IPS-20b (cell line): ENCODE measurements around the gene SVIL.
"Not testable (repeated sequence)": the region's sequence is repeated elsewhere in the genome, so short reads cannot be mapped to it uniquely, and the experiment has no call there.

Source experiments
- H3K27ac ChIP-seq: one replicate; pipeline ENCODE4 v1.5.1; 2013; ENCODE audit warnings: low read length
- H3K27me3 ChIP-seq: 2 replicates; pipeline ENCODE4 v1.6.1; 2013; ENCODE audit warnings: mild to moderate bottlenecking, low read length, inconsistent platforms; ENCODE audit not compliant: insufficient read depth
- H3K36me3 ChIP-seq: 2 replicates; pipeline ENCODE4 v1.6.1; 2013; ENCODE audit warnings: low read depth, mild to moderate bottlenecking, inconsistent platforms, low read length, moderate library complexity; ENCODE audit not compliant: insufficient read depth
- H3K4me1 ChIP-seq: 2 replicates; pipeline ENCODE4 v1.6.1; 2013; ENCODE audit warnings: mild to moderate bottlenecking, control low read depth, inconsistent platforms, low read length, moderate library complexity; ENCODE audit not compliant: insufficient read depth
- H3K4me3 ChIP-seq: 2 replicates; pipeline ENCODE4 v1.5.1; 2013; ENCODE audit warnings: mild to moderate bottlenecking, low read length, inconsistent platforms
- H3K9ac ChIP-seq: 2 replicates; pipeline ENCODE4 v1.6.1; 2013; ENCODE audit warnings: low read depth, mild to moderate bottlenecking, inconsistent platforms, low read length, moderate library complexity
- H3K9me3 ChIP-seq: 2 replicates; pipeline ENCODE4 v1.6.1; 2013; ENCODE audit warnings: mild to moderate bottlenecking, low read depth, low read length, inconsistent platforms; ENCODE audit not compliant: insufficient read depth

SVIL gene

GRCh38 chr10:29502351-29502750 is 132.4 kb downstream of the SVIL start:
- Histone ChIP-seq H3K27me3 (no peaks in the 10 kb centered on the region), H3K9me3 (no peaks in the 10 kb centered on the region), H3K9ac (no peak overlapping the region), H3K27ac (no peak overlapping the region), H3K4me1 (no peaks in the 10 kb centered on the region), H3K36me3 (no peaks in the 10 kb centered on the region), H3K4me3 (no peak overlapping the region)

- Histone ChIP-seq H3K4me3 (no peak overlapping the region), H3K9me3 (no peaks in the 10 kb centered on the region), H3K36me3 (no peaks in the 10 kb centered on the region), H3K9ac (no peak overlapping the region), H3K4me1 (no peaks in the 10 kb centered on the region; the same call in 1 of the 2 replicates), H3K27ac (no peak overlapping the region), H3K27me3 (no peaks in the 10 kb centered on the region)
These were observed 133.1 kb downstream of the SVIL start for GRCh38 chr10:29501692-29502091.

DNA sequence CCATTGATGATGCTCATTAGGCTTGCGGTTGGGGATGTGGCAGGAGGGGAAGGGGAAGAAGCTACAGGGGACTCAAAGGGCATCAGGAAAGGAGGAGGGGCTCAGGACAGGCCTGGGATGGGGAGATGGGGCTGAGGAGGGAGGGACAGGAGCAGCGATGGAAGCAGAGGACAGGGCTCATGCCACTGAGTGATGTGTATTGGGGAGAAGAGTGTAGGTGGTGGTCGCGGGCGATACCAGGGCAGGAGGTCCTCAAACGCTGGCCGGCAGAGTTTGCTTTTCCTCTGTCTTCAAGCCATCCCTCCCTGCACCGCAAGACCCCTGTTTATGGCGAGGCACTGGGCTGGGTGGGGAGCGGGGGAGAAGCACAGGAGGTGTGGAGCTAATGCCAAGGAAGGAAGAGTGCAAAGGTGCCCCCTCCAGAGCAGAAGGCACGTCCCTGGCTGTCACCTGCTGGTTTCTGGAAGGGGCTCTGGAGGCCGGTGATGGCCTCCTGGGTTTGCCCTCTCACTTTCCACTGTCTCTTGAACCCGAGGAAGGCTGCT is 134.7 kb downstream of the SVIL start:
- Histone ChIP-seq H3K9me3 (no peaks in the 10 kb centered on the region), H3K4me1 (no peaks in the 10 kb centered on the region; the same call in 1 of the 2 replicates), H3K4me3 (no peak overlapping the region), H3K27ac (no peak overlapping the region), H3K36me3 (no peaks in the 10 kb centered on the region), H3K27me3 (no peaks in the 10 kb centered on the region), H3K9ac (no peak overlapping the region)

- H3K27ac ChIP-seq: no peak overlapping the region
These were observed 138.2 kb downstream of the SVIL start for GRCh38 chr10:29496341-29497162.

GRCh38 chr10:29495366-29495765 is 139.4 kb downstream of the SVIL start:
- H3K36me3 ChIP-seq: peaks cover 13% of the 10 kb centered on the region; the same call in 1 of the 2 replicates
- no peak overlapping the region for H3K27ac ChIP-seq
- H3K9ac ChIP-seq: no peak overlapping the region
- no peaks in the 10 kb centered on the region; the same call in 1 of the 2 replicates for H3K4me1 ChIP-seq
- no peaks in the 10 kb centered on the region for H3K27me3 ChIP-seq
- no peaks in the 10 kb centered on the region for H3K9me3 ChIP-seq
- H3K4me3 ChIP-seq: no peak overlapping the region

More at GRCh38 chr10:29496341-29497162, 138.2 kb downstream of the SVIL start:
- Histone ChIP-seq H3K27me3 (no peaks in the 10 kb centered on the region), H3K4me1 (no peaks in the 10 kb centered on the region; the same call in 1 of the 2 replicates), H3K4me3 (no peak overlapping the region), H3K36me3 (peaks cover 13% of the 10 kb centered on the region; the same call in 1 of the 2 replicates), H3K9ac (no peak overlapping the region), H3K9me3 (no peaks in the 10 kb centered on the region)

DNA sequence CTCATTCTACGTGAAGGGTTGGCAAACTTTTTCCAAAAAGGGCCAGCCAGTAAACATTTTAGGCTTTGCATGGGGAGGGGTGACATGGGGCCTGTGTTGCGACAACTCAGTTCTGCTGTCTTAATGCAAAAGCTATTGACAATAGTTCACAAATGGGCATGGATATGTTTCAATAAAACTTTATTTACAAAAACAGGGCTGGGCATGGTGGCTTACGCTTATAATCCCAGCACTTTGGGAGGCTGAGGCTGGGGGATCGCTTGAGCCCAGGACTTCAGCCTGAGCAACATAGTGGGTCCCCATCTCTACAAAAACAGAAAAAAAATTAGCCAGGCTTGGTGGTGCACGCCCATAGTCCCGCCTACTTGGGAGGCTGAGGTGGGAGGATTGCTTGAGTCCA is 141.1 kb downstream of the SVIL start:
- no peak overlapping the region for H3K9ac ChIP-seq

DNA sequence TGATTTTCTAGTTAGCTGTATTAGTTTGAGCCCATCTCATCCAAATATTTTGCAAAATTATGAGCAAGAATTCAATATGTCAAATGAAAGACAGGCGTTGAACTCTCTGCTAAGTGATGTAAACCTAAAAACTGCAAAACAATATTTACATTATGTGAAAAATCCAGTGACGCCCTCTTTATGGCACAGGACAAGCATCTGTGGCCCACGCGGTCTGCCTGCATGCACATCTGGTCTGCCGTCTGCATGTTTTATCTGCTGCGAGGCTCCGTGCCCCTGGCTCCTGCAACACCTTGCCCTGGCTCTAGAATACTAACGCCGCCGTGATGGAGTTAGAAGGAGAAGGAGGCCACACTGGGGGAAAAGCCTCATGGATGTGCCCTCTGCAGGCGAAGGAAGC is 142.0 kb downstream of the SVIL start:
- no peaks in the 10 kb centered on the region; the same call in 1 of the 2 replicates for H3K4me1 ChIP-seq
- no peak overlapping the region for H3K4me3 ChIP-seq
- H3K36me3 ChIP-seq: peaks cover 23% of the 10 kb centered on the region

More for the DNA sequence above, 141.1 kb downstream of the SVIL start:
- H3K4me1 ChIP-seq: no peaks in the 10 kb centered on the region; the same call in 1 of the 2 replicates
- H3K4me3 ChIP-seq: no peak overlapping the region
- H3K36me3 ChIP-seq: peaks cover 21% of the 10 kb centered on the region
- H3K27me3 ChIP-seq: no peaks in the 10 kb centered on the region
- H3K27ac ChIP-seq: no peak overlapping the region
- no peaks in the 10 kb centered on the region for H3K9me3 ChIP-seq

GRCh38 chr10:29491918-29492317 is 142.9 kb downstream of the SVIL start:
- Histone ChIP-seq H3K4me3 (no peak overlapping the region), H3K4me1 (no peaks in the 10 kb centered on the region; the same call in 1 of the 2 replicates), H3K36me3 (peaks cover 23% of the 10 kb centered on the region), H3K27ac (no peak overlapping the region), H3K9ac (no peak overlapping the region), H3K9me3 (no peaks in the 10 kb centered on the region), H3K27me3 (no peaks in the 10 kb centered on the region)

More for the DNA sequence above, 142.0 kb downstream of the SVIL start:
- Histone ChIP-seq H3K27me3 (no peaks in the 10 kb centered on the region), H3K9me3 (no peaks in the 10 kb centered on the region), H3K9ac (no peak overlapping the region), H3K27ac (no peak overlapping the region)

DNA sequence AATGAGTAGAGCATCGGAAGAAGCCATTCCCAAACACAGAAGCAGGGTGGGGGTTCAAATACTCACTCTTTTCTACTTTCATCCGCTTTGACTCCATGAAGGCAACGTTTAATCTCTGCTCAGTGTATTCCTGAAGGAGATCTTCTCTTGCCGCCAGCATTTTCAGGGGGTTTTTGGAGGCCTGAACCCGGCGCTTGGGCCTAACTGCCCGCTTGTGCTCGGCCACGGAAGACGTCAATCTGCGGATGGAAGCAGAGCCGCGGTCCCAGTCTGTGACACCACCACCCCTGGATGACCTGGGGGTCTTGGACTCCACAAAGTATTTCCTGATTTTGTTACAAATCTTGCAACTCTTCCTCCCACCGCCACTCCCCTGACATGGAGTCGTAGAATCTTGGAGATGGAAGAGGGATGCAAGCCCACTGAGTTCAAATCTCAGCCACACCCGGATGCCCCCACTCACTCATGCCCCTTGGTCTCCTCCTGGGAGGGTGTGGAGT is 143.9 kb downstream of the SVIL start:
- H3K4me3 ChIP-seq, H3K4me1 ChIP-seq, H3K9ac ChIP-seq, H3K27ac ChIP-seq, H3K27me3 ChIP-seq, H3K9me3 ChIP-seq: not testable (repeated sequence)
- peaks cover 29% of the 10 kb centered on the region for H3K36me3 ChIP-seq

DNA sequence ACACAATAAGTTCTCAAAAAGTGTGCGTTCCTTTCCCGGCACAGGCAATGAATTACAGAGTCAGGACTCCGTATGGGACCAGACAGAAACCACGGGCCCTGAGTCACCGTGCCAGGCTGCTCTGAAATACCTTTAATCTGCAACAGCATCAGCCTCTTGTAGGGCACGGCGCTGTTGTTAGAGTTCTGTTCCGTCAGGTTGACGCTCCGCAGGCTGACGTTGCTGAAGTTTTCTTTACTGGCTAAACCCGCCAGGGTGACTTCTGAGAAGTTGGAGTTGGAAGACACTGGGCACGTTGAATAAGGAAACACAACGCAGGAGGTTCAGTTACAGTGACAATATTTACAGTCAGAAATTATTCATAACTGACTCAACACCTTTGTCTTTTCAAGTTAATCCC is 146.3 kb downstream of the SVIL start:
- H3K9ac ChIP-seq, H3K27ac ChIP-seq, H3K4me1 ChIP-seq, H3K9me3 ChIP-seq, H3K4me3 ChIP-seq, H3K27me3 ChIP-seq: not testable (repeated sequence)
- peaks cover 31% of the 10 kb centered on the region for H3K36me3 ChIP-seq

GRCh38 chr10:29487884-29488266 is 146.9 kb downstream of the SVIL start:
- peaks cover 31% of the 10 kb centered on the region for H3K36me3 ChIP-seq
- not testable (repeated sequence) for H3K27me3 ChIP-seq, H3K27ac ChIP-seq, H3K9me3 ChIP-seq, H3K9ac ChIP-seq, H3K4me1 ChIP-seq, H3K4me3 ChIP-seq
